ENCODE data around the gene CRB3. TPM values are rescaled to one million over a fixed set of nuclear protein-coding genes. Genes with fewer than 3 reads are reported as not detected.

The CRB3 gene
- total RNA-seq, 1 experiment from 2014 or later, result 29.9 TPM

DNA sequence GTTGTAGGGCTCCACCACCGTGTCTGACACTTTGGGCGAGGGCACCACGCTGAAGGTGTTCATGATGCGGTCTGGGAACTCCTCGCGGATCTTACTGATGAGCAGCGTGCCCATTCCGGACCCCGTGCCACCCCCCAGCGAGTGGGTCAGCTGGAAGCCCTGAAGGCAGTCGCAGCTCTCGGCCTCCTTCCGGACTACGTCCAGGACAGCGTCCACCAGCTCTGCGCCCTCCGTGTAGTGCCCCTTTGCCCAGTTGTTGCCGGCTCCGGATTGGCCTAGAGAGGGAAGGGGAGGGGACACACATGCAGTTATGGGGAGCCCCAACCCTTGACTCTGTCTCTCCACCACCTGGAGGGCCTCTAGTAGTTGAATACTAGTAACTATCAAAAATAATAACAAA, 31.9 kb downstream of the CRB3 start (continued):
- TF ChIP-seq, protein P1, sequence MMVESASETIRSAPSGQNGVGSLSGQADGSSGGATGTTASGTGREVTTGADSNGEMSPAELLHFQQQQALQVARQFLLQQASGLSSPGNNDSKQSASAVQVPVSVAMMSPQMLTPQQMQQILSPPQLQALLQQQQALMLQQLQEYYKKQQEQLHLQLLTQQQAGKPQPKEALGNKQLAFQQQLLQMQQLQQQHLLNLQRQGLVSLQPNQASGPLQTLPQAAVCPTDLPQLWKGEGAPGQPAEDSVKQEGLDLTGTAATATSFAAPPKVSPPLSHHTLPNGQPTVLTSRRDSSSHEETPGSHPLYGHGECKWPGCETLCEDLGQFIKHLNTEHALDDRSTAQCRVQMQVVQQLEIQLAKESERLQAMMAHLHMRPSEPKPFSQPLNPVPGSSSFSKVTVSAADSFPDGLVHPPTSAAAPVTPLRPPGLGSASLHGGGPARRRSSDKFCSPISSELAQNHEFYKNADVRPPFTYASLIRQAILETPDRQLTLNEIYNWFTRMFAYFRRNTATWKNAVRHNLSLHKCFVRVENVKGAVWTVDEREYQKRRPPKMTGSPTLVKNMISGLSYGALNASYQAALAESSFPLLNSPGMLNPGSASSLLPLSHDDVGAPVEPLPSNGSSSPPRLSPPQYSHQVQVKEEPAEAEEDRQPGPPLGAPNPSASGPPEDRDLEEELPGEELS (CRISPR knock-in tag; IDR thresholded peaks at IDR 0.05), result no peak
- no peak for TF ChIP-seq TP53 (CRISPR knock-in tag; IDR thresholded peaks at IDR 0.05)

DNA sequence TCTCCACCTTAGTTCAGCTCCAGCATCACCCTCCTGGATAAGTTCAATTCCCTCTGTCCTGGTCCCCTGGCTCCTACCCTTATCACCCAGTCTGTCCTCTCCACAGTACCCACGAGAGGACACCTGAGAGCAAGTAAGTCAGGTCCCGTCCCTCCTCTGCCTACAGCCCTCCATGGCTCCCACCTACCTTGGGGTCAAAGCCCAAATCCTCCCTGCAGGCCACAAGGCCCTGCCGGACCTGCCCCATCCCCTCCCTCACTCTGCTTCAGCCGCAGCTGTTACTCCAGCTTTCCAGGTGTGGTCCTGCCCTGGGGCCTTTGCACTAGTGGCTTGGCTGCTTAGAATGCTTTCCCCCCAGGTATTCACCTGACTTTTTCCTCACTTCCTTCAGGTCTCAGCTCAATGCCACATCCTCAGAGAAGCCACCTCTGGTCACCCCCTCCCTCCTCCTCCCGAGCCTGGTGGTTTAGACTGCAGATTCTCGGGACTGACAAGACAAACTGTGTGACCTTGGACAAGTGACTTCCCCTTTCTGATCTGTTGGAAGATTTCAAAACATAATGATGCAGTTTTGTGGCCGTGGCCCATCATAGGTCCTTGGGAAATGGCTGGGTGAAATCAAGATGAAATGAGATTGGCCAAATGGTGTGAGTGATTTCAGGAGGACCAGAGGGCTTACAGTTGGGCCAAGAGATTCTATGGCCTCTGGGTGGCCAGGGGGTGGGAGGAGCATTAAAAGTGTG, 34.4 kb downstream of the CRB3 start:
- POLR2A ChIA-PET, result no interaction called here
- TF ChIP-seq, protein P2, sequence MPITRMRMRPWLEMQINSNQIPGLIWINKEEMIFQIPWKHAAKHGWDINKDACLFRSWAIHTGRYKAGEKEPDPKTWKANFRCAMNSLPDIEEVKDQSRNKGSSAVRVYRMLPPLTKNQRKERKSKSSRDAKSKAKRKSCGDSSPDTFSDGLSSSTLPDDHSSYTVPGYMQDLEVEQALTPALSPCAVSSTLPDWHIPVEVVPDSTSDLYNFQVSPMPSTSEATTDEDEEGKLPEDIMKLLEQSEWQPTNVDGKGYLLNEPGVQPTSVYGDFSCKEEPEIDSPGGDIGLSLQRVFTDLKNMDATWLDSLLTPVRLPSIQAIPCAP (CRISPR knock-in tag; IDR thresholded peaks at IDR 0.05), result no peak
- TF ChIP-seq, protein P3, sequence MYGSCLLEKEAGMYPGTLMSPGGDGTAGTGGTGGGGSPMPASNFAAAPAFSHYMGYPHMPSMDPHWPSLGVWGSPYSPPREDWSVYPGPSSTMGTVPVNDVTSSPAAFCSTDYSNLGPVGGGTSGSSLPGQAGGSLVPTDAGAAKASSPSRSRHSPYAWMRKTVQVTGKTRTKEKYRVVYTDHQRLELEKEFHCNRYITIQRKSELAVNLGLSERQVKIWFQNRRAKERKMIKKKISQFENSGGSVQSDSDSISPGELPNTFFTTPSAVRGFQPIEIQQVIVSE (CRISPR knock-in tag; IDR thresholded peaks at IDR 0.05; ENCODE audit: borderline replicate concordance), result no peak
- no peak for TF ChIP-seq TEAD1 (CRISPR knock-in tag; IDR thresholded peaks at IDR 0.05)
- TF ChIP-seq, protein P1 (CRISPR knock-in tag; IDR thresholded peaks at IDR 0.05), result no peak
- no peak for TF ChIP-seq CREM (CRISPR knock-in tag; IDR thresholded peaks at IDR 0.05)
- TF ChIP-seq, protein P4, sequence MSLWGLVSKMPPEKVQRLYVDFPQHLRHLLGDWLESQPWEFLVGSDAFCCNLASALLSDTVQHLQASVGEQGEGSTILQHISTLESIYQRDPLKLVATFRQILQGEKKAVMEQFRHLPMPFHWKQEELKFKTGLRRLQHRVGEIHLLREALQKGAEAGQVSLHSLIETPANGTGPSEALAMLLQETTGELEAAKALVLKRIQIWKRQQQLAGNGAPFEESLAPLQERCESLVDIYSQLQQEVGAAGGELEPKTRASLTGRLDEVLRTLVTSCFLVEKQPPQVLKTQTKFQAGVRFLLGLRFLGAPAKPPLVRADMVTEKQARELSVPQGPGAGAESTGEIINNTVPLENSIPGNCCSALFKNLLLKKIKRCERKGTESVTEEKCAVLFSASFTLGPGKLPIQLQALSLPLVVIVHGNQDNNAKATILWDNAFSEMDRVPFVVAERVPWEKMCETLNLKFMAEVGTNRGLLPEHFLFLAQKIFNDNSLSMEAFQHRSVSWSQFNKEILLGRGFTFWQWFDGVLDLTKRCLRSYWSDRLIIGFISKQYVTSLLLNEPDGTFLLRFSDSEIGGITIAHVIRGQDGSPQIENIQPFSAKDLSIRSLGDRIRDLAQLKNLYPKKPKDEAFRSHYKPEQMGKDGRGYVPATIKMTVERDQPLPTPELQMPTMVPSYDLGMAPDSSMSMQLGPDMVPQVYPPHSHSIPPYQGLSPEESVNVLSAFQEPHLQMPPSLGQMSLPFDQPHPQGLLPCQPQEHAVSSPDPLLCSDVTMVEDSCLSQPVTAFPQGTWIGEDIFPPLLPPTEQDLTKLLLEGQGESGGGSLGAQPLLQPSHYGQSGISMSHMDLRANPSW (CRISPR knock-in tag; conservative IDR thresholded peaks at IDR 0.05; ENCODE audit: low read depth), result no peak
- TF ChIP-seq EMX1 (CRISPR knock-in tag; IDR thresholded peaks at IDR 0.05), result no peak
- no peak for ATAC-seq
- peaks cover 25% of the 10 kb centered on the region for H3K27me3 Mint-ChIP-seq (ENCODE audit: low read depth)
- no peaks in the 10 kb centered on the region for H3K36me3 Mint-ChIP-seq
- no peak for DNase-seq (ENCODE audit: low spot score)
- peaks cover 6% of the 10 kb centered on the region for H3K4me1 Mint-ChIP-seq
- no peaks in the 10 kb centered on the region for H3K9me3 Mint-ChIP-seq
- H3K4me3 Mint-ChIP-seq, result no peak overlapping the region
- CTCF ChIA-PET, result interaction anchor here (0.6 to 2.2 kb wide), 3 partner anchors 17 to 37 kb away, joined by 4 to 7 read pairs (median 5); partner anchors contain the start of gene DENND1C
- H3K27ac Mint-ChIP-seq, result no peak overlapping the region

DNA sequence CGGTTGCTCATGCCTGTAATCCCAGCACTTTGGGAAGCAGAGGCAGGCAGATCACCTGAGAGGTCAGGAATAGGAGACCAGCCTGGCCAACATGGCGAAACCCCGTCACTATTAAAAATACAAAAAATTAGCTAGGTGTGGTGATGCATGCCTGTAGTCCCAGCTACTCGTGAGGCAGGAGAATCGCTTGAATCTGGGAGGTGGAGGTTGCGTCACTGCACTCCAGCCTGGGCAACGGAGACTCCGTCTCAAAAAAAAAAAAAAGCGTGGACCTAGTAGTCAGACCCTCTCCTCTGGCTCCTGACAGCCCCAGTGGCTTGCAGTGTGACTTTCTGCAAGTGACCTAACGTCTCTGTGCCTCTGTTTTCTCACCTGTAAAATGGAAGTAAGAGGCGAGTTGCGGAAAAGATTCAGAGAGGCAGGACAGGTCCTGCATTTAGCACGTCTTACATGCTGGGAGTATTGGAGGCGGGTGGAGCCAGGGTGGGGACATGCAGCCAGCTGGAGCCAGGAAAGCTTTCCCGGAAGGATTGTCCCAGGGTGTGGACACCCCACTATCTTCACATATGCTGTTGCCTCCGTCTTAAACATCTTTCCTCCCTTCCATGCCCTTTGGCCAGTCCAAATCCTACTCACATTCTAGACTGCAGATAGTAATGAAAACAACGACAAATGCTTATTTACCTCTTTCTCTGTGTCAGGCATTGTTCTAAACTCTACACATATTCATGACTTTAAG, 35.1 kb downstream of the CRB3 start:
- CTCF ChIA-PET, result interaction anchor here (2.0 kb wide), 1 partner anchor 18 kb away, joined by 4 read pairs; the partner anchor contains the start of gene DENND1C
- H3K9me3 Mint-ChIP-seq, result no peaks in the 10 kb centered on the region
- POLR2A ChIA-PET, result no interaction called here
- TF ChIP-seq, protein P5, sequence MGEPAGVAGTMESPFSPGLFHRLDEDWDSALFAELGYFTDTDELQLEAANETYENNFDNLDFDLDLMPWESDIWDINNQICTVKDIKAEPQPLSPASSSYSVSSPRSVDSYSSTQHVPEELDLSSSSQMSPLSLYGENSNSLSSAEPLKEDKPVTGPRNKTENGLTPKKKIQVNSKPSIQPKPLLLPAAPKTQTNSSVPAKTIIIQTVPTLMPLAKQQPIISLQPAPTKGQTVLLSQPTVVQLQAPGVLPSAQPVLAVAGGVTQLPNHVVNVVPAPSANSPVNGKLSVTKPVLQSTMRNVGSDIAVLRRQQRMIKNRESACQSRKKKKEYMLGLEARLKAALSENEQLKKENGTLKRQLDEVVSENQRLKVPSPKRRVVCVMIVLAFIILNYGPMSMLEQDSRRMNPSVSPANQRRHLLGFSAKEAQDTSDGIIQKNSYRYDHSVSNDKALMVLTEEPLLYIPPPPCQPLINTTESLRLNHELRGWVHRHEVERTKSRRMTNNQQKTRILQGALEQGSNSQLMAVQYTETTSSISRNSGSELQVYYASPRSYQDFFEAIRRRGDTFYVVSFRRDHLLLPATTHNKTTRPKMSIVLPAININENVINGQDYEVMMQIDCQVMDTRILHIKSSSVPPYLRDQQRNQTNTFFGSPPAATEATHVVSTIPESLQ (CRISPR knock-in tag; IDR thresholded peaks at IDR 0.05), result no peak
- TF ChIP-seq, protein P6, sequence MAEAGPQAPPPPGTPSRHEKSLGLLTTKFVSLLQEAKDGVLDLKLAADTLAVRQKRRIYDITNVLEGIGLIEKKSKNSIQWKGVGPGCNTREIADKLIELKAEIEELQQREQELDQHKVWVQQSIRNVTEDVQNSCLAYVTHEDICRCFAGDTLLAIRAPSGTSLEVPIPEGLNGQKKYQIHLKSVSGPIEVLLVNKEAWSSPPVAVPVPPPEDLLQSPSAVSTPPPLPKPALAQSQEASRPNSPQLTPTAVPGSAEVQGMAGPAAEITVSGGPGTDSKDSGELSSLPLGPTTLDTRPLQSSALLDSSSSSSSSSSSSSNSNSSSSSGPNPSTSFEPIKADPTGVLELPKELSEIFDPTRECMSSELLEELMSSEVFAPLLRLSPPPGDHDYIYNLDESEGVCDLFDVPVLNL (CRISPR knock-in tag; IDR thresholded peaks at IDR 0.05; ENCODE audit: borderline replicate concordance, low read depth), result no peak
- no peak for TF ChIP-seq RELA (CRISPR knock-in tag; IDR thresholded peaks at IDR 0.05; ENCODE audit: borderline replicate concordance)
- TF ChIP-seq NFYB (CRISPR knock-in tag; conservative IDR thresholded peaks at IDR 0.05; ENCODE audit: low read depth), result no peak
- TF ChIP-seq, protein P4 (CRISPR knock-in tag; conservative IDR thresholded peaks at IDR 0.05; ENCODE audit: low read depth), result no peak
- TF ChIP-seq NR3C1 (CRISPR knock-in tag; conservative IDR thresholded peaks at IDR 0.05; ENCODE audit: low read depth), result no peak

More for the DNA sequence above, 35.1 kb downstream of the CRB3 start:
- ATAC-seq (no peak), DNase-seq (ENCODE audit: low spot score) (no peak)
- Mint-ChIP-seq H3K27me3 (ENCODE audit: low read depth) (peaks cover 28% of the 10 kb centered on the region), H3K4me1 (peaks cover 6% of the 10 kb centered on the region), H3K4me3 (no peak overlapping the region), H3K27ac (no peak overlapping the region), H3K36me3 (no peaks in the 10 kb centered on the region)
